SH-SY5Y (cell line): ENCODE data around the gene AGTRAP.

Experiments used
- GATA2 ChIP-seq: IDR thresholded peaks from 2 replicates; pipeline ENCODE4 v1.6.1; 2011; ENCODE audit warnings: mild to moderate bottlenecking, low read depth, low read length
- GATA3 ChIP-seq: IDR thresholded peaks from 2 replicates; pipeline ENCODE4 v1.6.1; 2011; ENCODE audit warnings: low read depth, mild to moderate bottlenecking, low read length, moderate library complexity

AGTRAP gene

DNA sequence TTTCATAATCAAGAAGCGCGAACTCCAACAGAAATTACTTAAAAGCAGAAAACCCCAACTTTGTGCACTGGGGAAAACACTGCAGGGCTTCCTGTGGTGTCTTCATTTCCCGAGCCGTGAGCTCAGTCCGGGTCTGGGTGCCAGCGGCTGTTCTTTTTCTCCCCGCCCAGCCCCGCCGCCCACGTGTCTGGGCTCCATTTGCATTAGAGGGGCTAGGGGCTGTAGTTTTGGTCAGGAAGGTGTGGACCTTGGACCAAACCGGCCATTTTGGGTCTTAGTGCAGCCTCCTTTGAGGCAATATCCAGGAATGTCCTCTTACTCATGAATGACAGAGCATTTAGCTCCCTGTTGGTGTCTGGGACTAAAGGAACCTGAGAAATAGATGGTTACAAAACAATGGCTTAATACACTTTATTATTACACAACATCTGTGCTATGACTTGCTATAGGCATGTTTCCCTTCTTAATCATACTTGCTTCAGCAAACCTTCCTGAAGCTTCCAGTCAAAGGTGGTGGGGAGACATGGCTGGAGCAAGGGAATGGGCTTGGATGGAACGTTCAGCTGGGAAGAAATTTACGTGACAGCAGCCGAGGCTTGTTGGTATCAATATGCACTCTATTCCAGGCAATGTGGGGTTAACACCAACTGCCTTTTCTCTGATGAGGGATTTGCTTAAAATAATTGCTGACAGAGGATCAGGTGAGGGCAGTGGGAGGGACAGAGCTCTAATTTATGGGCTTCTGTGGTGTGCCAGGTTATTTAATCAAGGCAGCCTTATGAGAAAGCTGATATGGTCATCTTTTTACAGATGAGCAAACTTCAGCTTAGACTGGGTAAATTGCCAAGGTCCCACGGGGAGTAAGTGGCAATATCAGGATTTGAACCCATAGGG, 1.1 kb downstream of the AGTRAP start:
- TF ChIP-seq GATA3 (no peak), GATA2 (no peak)

- TF ChIP-seq GATA3 (no peak), GATA2 (no peak)
These were observed 2.2 kb downstream of the AGTRAP start for GRCh38 chr1:11738096-11738495.

GRCh38 chr1:11738783-11739182, 2.8 kb downstream of the AGTRAP start:
- TF ChIP-seq GATA3 (no peak), GATA2 (no peak)

GRCh38 chr1:11740258-11741192, 4.6 kb downstream of the AGTRAP start:
- no peak for TF ChIP-seq GATA3
- peak; percentile 66 for TF ChIP-seq GATA2

- no peak for TF ChIP-seq GATA2
These were observed 5.5 kb downstream of the AGTRAP start for GRCh38 chr1:11741482-11741881.

DNA sequence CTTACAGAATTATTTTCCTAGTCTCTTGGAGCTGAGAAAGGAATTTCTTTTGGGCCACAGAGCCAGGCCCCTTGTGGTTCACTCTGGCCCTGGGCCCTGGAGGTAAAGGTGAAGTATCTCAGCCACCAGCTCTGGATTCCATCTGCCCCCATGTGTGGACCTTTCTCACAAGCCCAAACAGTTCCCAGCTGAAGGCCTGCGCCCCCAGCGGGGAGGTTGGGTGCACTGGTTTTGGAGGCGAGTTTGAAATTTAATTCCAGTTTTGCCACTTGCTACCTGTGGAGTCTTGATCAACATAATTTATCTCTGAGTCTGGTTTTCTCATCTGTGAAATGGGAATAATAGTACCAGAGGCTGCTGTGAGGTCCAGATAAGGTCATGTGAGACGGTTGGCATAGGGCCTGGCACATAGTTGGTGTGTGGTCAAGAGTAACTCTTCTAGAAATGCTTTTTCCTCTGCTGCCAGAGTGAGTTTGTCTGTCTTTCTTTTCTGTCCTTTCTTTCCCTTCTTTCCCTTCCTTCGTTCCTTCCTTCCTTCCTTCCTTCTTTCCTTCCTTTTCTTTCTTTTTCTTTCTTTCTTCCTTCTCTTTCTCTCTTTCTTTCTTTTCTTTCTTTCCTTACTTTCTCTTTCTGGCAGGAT, 6.1 kb downstream of the AGTRAP start:
- no peak for TF ChIP-seq GATA3
- TF ChIP-seq GATA2 = no peak

GRCh38 chr1:11744287-11744686, 8.4 kb downstream of the AGTRAP start:
- TF ChIP-seq GATA3 (no peak), GATA2 (no peak)

DNA sequence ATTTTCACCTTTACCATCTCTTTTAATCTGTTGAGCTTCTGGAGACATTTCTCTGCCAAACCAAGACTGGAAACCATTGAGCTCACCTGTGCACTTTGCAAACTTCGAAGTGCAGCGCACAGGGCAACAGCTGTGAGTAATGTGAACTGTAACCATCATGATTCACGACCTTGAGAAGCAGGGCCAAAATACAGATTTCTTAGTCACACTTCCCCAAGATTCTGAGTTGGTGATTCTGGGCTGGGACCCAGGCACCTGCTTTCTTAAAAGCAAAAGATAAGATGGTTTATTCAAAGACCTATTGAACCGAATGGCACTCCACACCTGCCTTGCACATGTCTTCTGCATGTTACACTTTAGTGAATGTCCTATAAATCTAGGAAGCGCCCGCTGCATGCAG, 10.2 kb downstream of the AGTRAP start:
- TF ChIP-seq GATA3 = no peak
- TF ChIP-seq GATA2 = no peak

- TF ChIP-seq GATA2 = no peak
- TF ChIP-seq GATA3 = no peak
These were observed 11.0 kb downstream of the AGTRAP start for GRCh38 chr1:11746795-11747487.

GRCh38 chr1:11748294-11749202, 12.6 kb downstream of the AGTRAP start:
- no peak for TF ChIP-seq GATA3
- no peak for TF ChIP-seq GATA2

- no peak for TF ChIP-seq GATA3
- no peak for TF ChIP-seq GATA2
These were observed 13.3 kb downstream of the AGTRAP start for GRCh38 chr1:11749203-11749689.

- TF ChIP-seq GATA3 (no peak), GATA2 (no peak)
These were observed 14.1 kb downstream of the AGTRAP start for GRCh38 chr1:11749996-11750395.

DNA sequence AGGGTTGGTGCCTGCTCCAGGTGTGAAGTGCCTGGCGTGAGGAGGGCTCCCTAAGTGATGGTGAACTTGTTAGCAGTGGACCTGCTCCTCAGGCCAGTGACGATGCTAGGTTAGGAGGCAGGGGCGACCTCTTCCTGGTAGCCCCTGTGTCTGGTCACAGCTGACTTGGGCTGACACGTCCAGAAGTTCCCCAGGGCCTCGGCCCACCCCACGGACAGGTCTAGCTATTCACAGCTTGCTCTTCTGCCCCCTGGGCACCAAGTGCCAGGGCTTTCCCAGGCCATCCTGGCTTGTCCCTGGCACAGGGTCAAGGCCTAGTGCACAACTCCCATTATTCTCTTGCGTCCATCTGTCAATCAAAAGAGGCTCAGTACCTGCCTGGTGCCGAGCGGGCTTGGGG, 15.2 kb downstream of the AGTRAP start:
- TF ChIP-seq GATA3 = no peak
- no peak for TF ChIP-seq GATA2
